ENCODE results near the gene NCKAP5. TPM values are rescaled to one million over a fixed set of nuclear protein-coding genes. Genes with fewer than 3 reads are reported as not detected.

NCKAP5 gene
- total and polyA plus RNA-seq, 9 of the 15 experiments (the other 6 are each of a cell fraction or from before 2014, with no cell fraction given): not detected

DNA sequence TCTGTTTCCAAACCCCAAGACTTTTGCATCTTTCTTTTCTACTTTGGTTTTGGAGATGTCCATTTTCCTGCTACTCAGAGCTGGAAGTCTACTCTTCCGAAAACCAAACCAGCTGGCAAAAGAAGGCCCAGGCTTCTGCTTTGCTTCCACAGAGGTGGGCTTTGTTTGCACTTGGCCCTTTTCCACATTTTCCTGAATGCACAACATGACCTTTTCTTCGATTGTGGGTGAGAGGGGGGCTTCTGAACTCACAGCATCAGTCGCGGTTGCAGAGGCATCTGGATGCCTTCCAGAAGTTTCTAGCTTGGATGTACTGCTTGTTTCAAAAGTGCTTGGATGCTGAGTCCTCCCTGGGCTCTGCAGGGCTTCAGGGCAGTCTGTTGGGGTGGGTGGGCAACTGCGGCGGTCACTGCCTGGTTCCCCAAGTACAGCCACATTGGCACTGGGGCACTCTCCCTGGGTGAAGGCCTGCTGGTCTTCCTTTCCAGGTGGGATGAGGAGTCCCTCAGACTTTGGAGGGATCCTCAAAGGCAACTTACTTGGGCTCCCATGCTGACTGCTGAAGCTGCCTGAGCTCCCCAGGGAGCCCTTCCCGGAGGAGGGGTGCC is 786.0 kb downstream of the NCKAP5 start (continued):
- TF ChIP-seq, protein P1, sequence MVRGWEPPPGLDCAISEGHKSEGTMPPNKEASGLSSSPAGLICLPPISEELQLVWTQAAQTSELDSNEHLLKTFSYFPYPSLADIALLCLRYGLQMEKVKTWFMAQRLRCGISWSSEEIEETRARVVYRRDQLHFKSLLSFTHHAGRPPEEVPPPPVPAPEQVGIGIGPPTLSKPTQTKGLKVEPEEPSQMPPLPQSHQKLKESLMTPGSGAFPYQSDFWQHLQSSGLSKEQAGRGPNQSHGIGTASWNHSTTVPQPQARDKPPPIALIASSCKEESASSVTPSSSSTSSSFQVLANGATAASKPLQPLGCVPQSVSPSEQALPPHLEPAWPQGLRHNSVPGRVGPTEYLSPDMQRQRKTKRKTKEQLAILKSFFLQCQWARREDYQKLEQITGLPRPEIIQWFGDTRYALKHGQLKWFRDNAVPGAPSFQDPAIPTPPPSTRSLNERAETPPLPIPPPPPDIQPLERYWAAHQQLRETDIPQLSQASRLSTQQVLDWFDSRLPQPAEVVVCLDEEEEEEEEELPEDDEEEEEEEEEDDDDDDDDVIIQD (CRISPR knock-in tag; IDR thresholded peaks at IDR 0.05): no peak

DNA sequence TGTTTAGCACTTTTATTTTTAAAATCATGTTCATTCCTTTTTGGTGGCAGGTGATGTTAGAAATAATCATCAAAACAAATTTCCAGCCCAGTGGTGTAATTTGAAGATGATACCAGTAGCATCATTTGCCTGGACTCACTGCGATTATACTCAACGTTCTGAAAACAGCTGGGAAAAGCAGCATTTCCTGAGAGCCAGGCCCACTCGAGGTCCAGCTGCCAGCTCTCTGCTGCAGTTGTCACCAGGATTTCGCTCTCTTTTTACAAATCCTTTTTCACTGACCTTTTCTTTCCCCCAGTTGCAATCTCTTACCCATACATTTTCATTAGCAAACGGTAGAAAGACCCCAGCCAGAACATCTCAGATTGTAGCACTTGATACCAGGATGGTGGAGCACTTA is 787.6 kb downstream of the NCKAP5 start:
- CTCF ChIA-PET (ENCODE audit: low intra/inter-chr PET ratio): no interaction called here
- H3K27ac ChIP-seq (ENCODE audit: extremely low read depth, low read depth, low read length): no peak overlapping the region
- intact Hi-C loops (cut with micrococcal nuclease): no loop called here
- no peaks in the 10 kb centered on the region for H3K4me1 ChIP-seq (replicated peaks in 1 of 2; ENCODE audit: control insufficient read depth in 2 of 2, insufficient read depth in 2 of 2, low read length in 2 of 2)
- H3K9me1 ChIP-seq (ENCODE audit: control insufficient read depth, insufficient read depth, low read length): no peaks in the 10 kb centered on the region
- POLR2A ChIA-PET: interaction anchor here (1.0 kb wide), 1 partner anchor 8 kb away, joined by 3 read pairs; no protein-coding TSS in a partner anchor
- BruUV-seq (replicated peaks): no TSS peak
- H3K4me3 ChIP-seq: no peak overlapping the region
- no peak overlapping the region for H3K9ac ChIP-seq (ENCODE audit: insufficient read depth in 1 of 2, low read depth in 2 of 2, low read length in 2 of 2)
- in situ Hi-C loops (cut with MboI): no loop called here
- H2AFZ ChIP-seq (ENCODE audit: low read depth, low read length): no peak overlapping the region
- DNase-seq (ENCODE audit: extremely low read depth in 1 of 4, low spot score in 3 of 4) (no peak), FAIRE-seq (no peak), ATAC-seq (no peak)
- 1% methylated on average over 5 of the region's 5 CpGs for WGBS (ENCODE audit: insufficient coverage, low coverage, missing lambda C conversion rate)
- no peaks in the 10 kb centered on the region for H3K79me2 ChIP-seq (ENCODE audit: control insufficient read depth, insufficient read depth, low read length)
- peaks cover 0 to 16% of the 10 kb centered on the region in 2 experiments; a peak in 1 of 5 replicates for H3K27me3 ChIP-seq (ENCODE audit: control insufficient read depth in 2 of 2, insufficient read depth in 2 of 2, low read length in 2 of 2)
- H3K4me2 ChIP-seq (ENCODE audit: insufficient read depth, low read length): no peak overlapping the region
- no peaks in the 10 kb centered on the region for H4K20me1 ChIP-seq (replicated peaks; ENCODE audit: control insufficient read depth, insufficient read depth, low read length)
- no peaks in the 10 kb centered on the region for H3K36me3 ChIP-seq (ENCODE audit: control insufficient read depth, insufficient read depth, low read length)
- H3K9me3 ChIP-seq (replicated peaks; ENCODE audit: control insufficient read depth, insufficient read depth, low read depth, low read length): no peaks in the 10 kb centered on the region
- TF ChIP-seq, protein P2, sequence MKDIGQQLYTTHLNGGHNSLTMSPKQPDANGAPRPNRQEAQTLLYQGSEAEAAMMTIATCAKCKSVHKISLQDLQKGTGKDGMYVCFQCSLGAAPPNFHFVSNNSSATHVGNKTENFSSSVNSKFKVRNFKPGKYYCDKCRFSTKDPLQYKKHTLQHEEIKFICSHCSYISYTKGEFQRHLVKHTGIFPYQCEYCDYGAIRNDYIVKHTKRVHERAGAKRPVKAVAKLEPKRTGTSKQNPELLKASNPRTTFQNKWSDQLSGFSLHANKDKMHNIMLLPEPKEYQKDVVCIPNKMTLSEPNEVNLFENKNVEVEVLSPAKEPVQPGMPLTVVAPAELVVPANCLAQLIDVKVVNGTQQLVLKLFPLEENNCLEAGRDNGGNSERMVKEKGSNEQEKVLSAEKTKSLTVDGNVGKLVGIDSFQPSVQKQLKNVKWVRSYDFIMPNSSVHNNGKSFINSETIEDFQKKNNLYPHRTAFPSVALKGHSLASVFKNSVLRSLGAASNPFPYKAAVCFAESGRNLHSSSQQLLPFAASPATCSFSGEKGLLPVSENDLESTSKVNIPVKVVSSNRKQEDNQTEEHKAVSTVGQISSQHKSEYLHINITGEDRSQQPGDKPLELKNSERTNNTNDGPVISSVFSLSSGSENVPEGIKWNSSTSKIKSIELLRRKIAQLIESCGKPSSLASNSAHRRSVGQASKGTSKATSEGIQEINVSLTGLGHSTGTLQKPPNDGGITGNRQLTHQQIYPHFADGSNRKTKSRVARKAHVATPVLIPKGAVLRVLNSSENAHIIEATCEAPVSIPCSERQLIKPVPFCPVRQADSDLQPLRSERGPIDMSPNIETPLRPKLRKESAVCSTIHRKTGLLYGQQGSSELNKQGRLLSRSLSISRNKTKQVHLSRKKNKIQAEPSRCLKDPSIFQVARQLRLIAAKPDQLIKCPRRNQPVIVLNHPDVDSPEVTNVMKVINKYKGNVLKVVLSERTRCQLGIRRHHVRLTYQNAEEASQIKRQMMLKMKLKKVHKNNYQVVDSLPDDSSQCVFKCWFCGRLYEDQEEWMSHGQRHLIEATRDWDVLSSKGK (CRISPR knock-in tag; IDR thresholded peaks at IDR 0.05): no peak
- TF ChIP-seq BDP1 (IDR thresholded peaks at IDR 0.05; ENCODE audit: insufficient read depth, insufficient read length) (no peak), E2F3 (CRISPR knock-in tag; IDR thresholded peaks at IDR 0.05) (no peak), ZZZ3 (IDR thresholded peaks at IDR 0.05) (no peak), ILK (tag; IDR thresholded peaks at IDR 0.05; ENCODE audit: borderline replicate concordance, low read depth) (no peak), ZNF79 (CRISPR knock-in tag; IDR thresholded peaks at IDR 0.05; ENCODE audit: low read depth) (no peak), POLR3G (IDR thresholded peaks at IDR 0.05; ENCODE audit: extremely low read depth, insufficient read length, insufficient replicate concordance) (no peak), HNRNPK (IDR thresholded peaks at IDR 0.05; ENCODE audit: low read depth, low read length, poor library complexity, severe bottlenecking) (no peak), ILF3 (IDR thresholded peaks at IDR 0.05; ENCODE audit: borderline replicate concordance) (no peak), TGIF2 (CRISPR knock-in tag; IDR thresholded peaks at IDR 0.05) (no peak), NCOA6 (IDR thresholded peaks at IDR 0.05) (no peak), MXI1 (IDR thresholded peaks at IDR 0.05; ENCODE audit: low read depth, low read length) (no peak), POLR2G (IDR thresholded peaks at IDR 0.05; ENCODE audit: low read depth, low read length) (no peak)
- TF ChIP-seq, protein P3, sequence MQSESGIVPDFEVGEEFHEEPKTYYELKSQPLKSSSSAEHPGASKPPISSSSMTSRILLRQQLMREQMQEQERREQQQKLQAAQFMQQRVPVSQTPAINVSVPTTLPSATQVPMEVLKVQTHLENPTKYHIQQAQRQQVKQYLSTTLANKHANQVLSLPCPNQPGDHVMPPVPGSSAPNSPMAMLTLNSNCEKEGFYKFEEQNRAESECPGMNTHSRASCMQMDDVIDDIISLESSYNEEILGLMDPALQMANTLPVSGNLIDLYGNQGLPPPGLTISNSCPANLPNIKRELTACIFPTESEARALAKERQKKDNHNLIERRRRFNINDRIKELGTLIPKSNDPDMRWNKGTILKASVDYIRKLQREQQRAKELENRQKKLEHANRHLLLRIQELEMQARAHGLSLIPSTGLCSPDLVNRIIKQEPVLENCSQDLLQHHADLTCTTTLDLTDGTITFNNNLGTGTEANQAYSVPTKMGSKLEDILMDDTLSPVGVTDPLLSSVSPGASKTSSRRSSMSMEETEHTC (IDR thresholded peaks at IDR 0.05): no peak

All from K562 (cell line).